GM20431 (cell line): ENCODE results near the gene NDUFB7.

Source experiments
- in situ Hi-C: fragments of 300-500 bp; cut with MseI, MboI; formaldehyde crosslinking; loops from one replicate; pipeline ENCODE4 v1.15.0; 2020; ENCODE audit warnings: low sequenced_read_pairs; ENCODE audit not compliant: unreplicated experiment

Gene NDUFB7

GRCh38 chr19:14530005-14530348 is 41.9 kb downstream of the NDUFB7 start:
- in situ Hi-C loops, result no loop called here

- in situ Hi-C loops, result no loop called here
Measured at GRCh38 chr19:14529254-14530004, 42.4 kb downstream of the NDUFB7 start, which contains the start of gene TECR. TSS of gene TECR (plus strand) at chr19:14529594. CDS start at chr19:14529697, 103 bp downstream.

- in situ Hi-C loops, result no loop called here
Measured at GRCh38 chr19:14528419-14529253, 43.2 kb downstream of the NDUFB7 start.

- in situ Hi-C loops, result no loop called here
Measured at GRCh38 chr19:14526423-14526822, 45.4 kb downstream of the NDUFB7 start.

GRCh38 chr19:14525729-14526128 is 46.1 kb downstream of the NDUFB7 start:
- in situ Hi-C loops, result no loop called here

GRCh38 chr19:14520543-14520942 is 51.3 kb downstream of the NDUFB7 start:
- in situ Hi-C loops, result no loop called here

- in situ Hi-C loops, result no loop called here
Measured at GRCh38 chr19:14519860-14520407, 51.9 kb downstream of the NDUFB7 start.

- in situ Hi-C loops, result no loop called here
Measured at GRCh38 chr19:14519245-14519859, 52.5 kb downstream of the NDUFB7 start.

GRCh38 chr19:14517840-14518505 is 53.9 kb downstream of the NDUFB7 start, which contains the start of gene DNAJB1:
TSS of gene DNAJB1 (minus strand) at chr19:14518397. CDS start at chr19:14518349, 48 bp downstream.
- in situ Hi-C loops, result no loop called here

- in situ Hi-C loops, result no loop called here
Measured at GRCh38 chr19:14517446-14517839, 54.4 kb downstream of the NDUFB7 start.

GRCh38 chr19:14516746-14517438 is 55.0 kb downstream of the NDUFB7 start:
- in situ Hi-C loops, result no loop called here
